ENCODE data around the gene ERF.

- no peak for TF ChIP-seq CTCF (IDR thresholded peaks at IDR 0.05)
- TF ChIP-seq POLR2A (IDR thresholded peaks at IDR 0.05), result no peak
These were observed 37.4 kb upstream of the ERF start for GRCh38 chr19:42292042-42292960.

Data from right lobe of liver (tissue), 4 donors.